ENCODE data around the gene ALX1.

Gene ALX1

GRCh38 chr12:85280984-85281630, 1.1 kb downstream of the ALX1 start:
- Histone ChIP-seq H3K18ac (ENCODE audit: low read length) (no peak overlapping the region), H3K27me3 (ENCODE audit: control insufficient read depth in 3 of 3, insufficient read depth in 3 of 3, low read depth in 1 of 3, low read length in 3 of 3) (peaks cover 12 to 36% (median 35%) of the 10 kb centered on the region in 3 experiments), H3K79me1 (ENCODE audit: low read depth, low read length) (no peaks in the 10 kb centered on the region), H3K4me2 (ENCODE audit: insufficient read depth, low read length, poor library complexity, severe bottlenecking) (peak overlapping the region; percentile 43), H3K27ac (replicated peaks; ENCODE audit: low read length) (no peak overlapping the region), H3K9ac (ENCODE audit: low read depth, low read length, poor library complexity) (no peak overlapping the region), H3K4ac (ENCODE audit: low read length) (no peak overlapping the region), H2AFZ (ENCODE audit: low read length) (peak overlapping the region; percentile 96), H4K8ac (ENCODE audit: low read depth, low read length) (no peak overlapping the region), H3K4me3 (ENCODE audit: low read length in 2 of 2) (peak overlapping the region in 1 of 2 donors; percentile 59), H3K23ac (ENCODE audit: low read depth, low read length, poor library complexity) (no peak overlapping the region), H2BK15ac (ENCODE audit: low read length) (no peak overlapping the region), H4K91ac (ENCODE audit: low read depth, low read length, poor library complexity) (no peak overlapping the region), H2BK5ac (ENCODE audit: low read length) (no peak overlapping the region), H3K36me3 (replicated peaks in 1 of 2; ENCODE audit: control insufficient read depth in 2 of 2, insufficient read depth in 2 of 2, low read length in 2 of 2) (no peaks in the 10 kb centered on the region), H2BK120ac (ENCODE audit: low read depth, low read length) (no peak overlapping the region), H2BK12ac (ENCODE audit: low read length) (no peak overlapping the region), H3K14ac (ENCODE audit: low read length) (no peak overlapping the region), H2AK5ac (ENCODE audit: low read depth, low read length) (no peak overlapping the region), H3K4me1 (ENCODE audit: control insufficient read depth in 2 of 2, insufficient read depth in 1 of 2, low read depth in 1 of 2, low read length in 2 of 2) (peaks cover 0 to 7% of the 10 kb centered on the region in 2 donors), H3K9me3 (replicated peaks in 1 of 2; ENCODE audit: control insufficient read depth in 2 of 2, insufficient read depth in 1 of 2, low read depth in 1 of 2, low read length in 2 of 2) (peaks cover 0 to 4% of the 10 kb centered on the region in 2 donors)
- peak; percentile 9 for DNase-seq (ENCODE audit: low spot score)
- no CpG with 5 or more reads among the region's 15 CpGs for WGBS, 2 donors (ENCODE audit: extremely low coverage in 2 of 2, insufficient read length in 2 of 2, insufficient replicate concordance in 1 of 2)

GRCh38 chr12:85281636-85282312, 1.8 kb downstream of the ALX1 start:
- Histone ChIP-seq H2AK5ac (ENCODE audit: low read depth, low read length) (no peak overlapping the region), H3K4me2 (ENCODE audit: insufficient read depth, low read length, poor library complexity, severe bottlenecking) (no peak overlapping the region), H3K9ac (ENCODE audit: low read depth, low read length, poor library complexity) (no peak overlapping the region), H3K27ac (replicated peaks; ENCODE audit: low read length) (no peak overlapping the region), H3K4me3 (ENCODE audit: low read length in 2 of 2) (peak overlapping the region in 1 of 2 donors; percentile 23), H3K4ac (ENCODE audit: low read length) (no peak overlapping the region), H2BK5ac (ENCODE audit: low read length) (no peak overlapping the region), H3K36me3 (replicated peaks in 1 of 2; ENCODE audit: control insufficient read depth in 2 of 2, insufficient read depth in 2 of 2, low read length in 2 of 2) (no peaks in the 10 kb centered on the region), H2BK15ac (ENCODE audit: low read length) (no peak overlapping the region), H3K23ac (ENCODE audit: low read depth, low read length, poor library complexity) (no peak overlapping the region), H3K4me1 (ENCODE audit: control insufficient read depth in 2 of 2, insufficient read depth in 1 of 2, low read depth in 1 of 2, low read length in 2 of 2) (peaks cover 0 to 7% of the 10 kb centered on the region in 2 donors), H3K18ac (ENCODE audit: low read length) (no peak overlapping the region), H4K8ac (ENCODE audit: low read depth, low read length) (no peak overlapping the region), H2AFZ (ENCODE audit: low read length) (no peak overlapping the region), H3K14ac (ENCODE audit: low read length) (no peak overlapping the region), H2BK120ac (ENCODE audit: low read depth, low read length) (no peak overlapping the region), H3K79me1 (ENCODE audit: low read depth, low read length) (no peaks in the 10 kb centered on the region), H3K9me3 (replicated peaks in 1 of 2; ENCODE audit: control insufficient read depth in 2 of 2, insufficient read depth in 1 of 2, low read depth in 1 of 2, low read length in 2 of 2) (peaks cover 0 to 4% of the 10 kb centered on the region in 2 donors), H4K91ac (ENCODE audit: low read depth, low read length, poor library complexity) (no peak overlapping the region), H2BK12ac (ENCODE audit: low read length) (no peak overlapping the region), H3K27me3 (ENCODE audit: control insufficient read depth in 3 of 3, insufficient read depth in 3 of 3, low read depth in 1 of 3, low read length in 3 of 3) (peaks cover 10 to 32% (median 29%) of the 10 kb centered on the region in 3 experiments)
- no CpG with 5 or more reads among the region's 11 CpGs for WGBS, 2 donors (ENCODE audit: extremely low coverage in 2 of 2, insufficient read length in 2 of 2, insufficient replicate concordance in 1 of 2)
- DNase-seq (ENCODE audit: low spot score), result no peak

- DNase-seq (ENCODE audit: low spot score), result no peak
- no CpG with 5 or more reads among the region's 6 CpGs for WGBS, 2 donors (ENCODE audit: extremely low coverage in 2 of 2, insufficient read length in 2 of 2, insufficient replicate concordance in 1 of 2)
These were observed 3.5 kb downstream of the ALX1 start for GRCh38 chr12:85283560-85283959.

GRCh38 chr12:85296362-85296761, 16.3 kb downstream of the ALX1 start:
- no peaks in the 10 kb centered on the region for H3K4me1 ChIP-seq (ENCODE audit: control insufficient read depth in 2 of 2, insufficient read depth in 1 of 2, low read depth in 1 of 2, low read length in 2 of 2)
- H3K36me3 ChIP-seq (replicated peaks in 1 of 2; ENCODE audit: control insufficient read depth in 2 of 2, insufficient read depth in 2 of 2, low read length in 2 of 2), result no peaks in the 10 kb centered on the region
- no peak overlapping the region for H2BK15ac ChIP-seq (ENCODE audit: low read length)
- H3K14ac ChIP-seq (ENCODE audit: low read length), result no peak overlapping the region
- H3K23ac ChIP-seq (ENCODE audit: low read depth, low read length, poor library complexity), result no peak overlapping the region
- no peak overlapping the region for H2BK120ac ChIP-seq (ENCODE audit: low read depth, low read length)
- H3K4ac ChIP-seq (ENCODE audit: low read length), result no peak overlapping the region
- no peak overlapping the region for H2BK12ac ChIP-seq (ENCODE audit: low read length)
- no peak for DNase-seq (ENCODE audit: low spot score)
- no peak overlapping the region for H3K4me3 ChIP-seq (ENCODE audit: low read length in 2 of 2)
- H2AFZ ChIP-seq (ENCODE audit: low read length), result no peak overlapping the region
- no peak overlapping the region for H2AK5ac ChIP-seq (ENCODE audit: low read depth, low read length)
- no peak overlapping the region for H4K91ac ChIP-seq (ENCODE audit: low read depth, low read length, poor library complexity)
- WGBS, 2 donors (ENCODE audit: extremely low coverage in 2 of 2, insufficient read length in 2 of 2, insufficient replicate concordance in 1 of 2), result no CpG with 5 or more reads among the region's 3 CpGs
- no peaks in the 10 kb centered on the region for H3K27me3 ChIP-seq (ENCODE audit: control insufficient read depth in 3 of 3, insufficient read depth in 3 of 3, low read depth in 1 of 3, low read length in 3 of 3)
- no peak overlapping the region for H4K8ac ChIP-seq (ENCODE audit: low read depth, low read length)
- no peak overlapping the region for H3K4me2 ChIP-seq (ENCODE audit: insufficient read depth, low read length, poor library complexity, severe bottlenecking)
- H3K27ac ChIP-seq (replicated peaks; ENCODE audit: low read length), result no peak overlapping the region
- no peak overlapping the region for H2BK5ac ChIP-seq (ENCODE audit: low read length)
- no peak overlapping the region for H3K18ac ChIP-seq (ENCODE audit: low read length)
- H3K9ac ChIP-seq (ENCODE audit: low read depth, low read length, poor library complexity), result no peak overlapping the region
- H3K79me1 ChIP-seq (ENCODE audit: low read depth, low read length), result no peaks in the 10 kb centered on the region
- H3K9me3 ChIP-seq (replicated peaks in 1 of 2; ENCODE audit: control insufficient read depth in 2 of 2, insufficient read depth in 1 of 2, low read depth in 1 of 2, low read length in 2 of 2), result no peaks in the 10 kb centered on the region

More at GRCh38 chr12:85283560-85283959, 3.5 kb downstream of the ALX1 start:
- Histone ChIP-seq H3K14ac (ENCODE audit: low read length) (no peak overlapping the region), H3K4ac (ENCODE audit: low read length) (no peak overlapping the region), H3K79me1 (ENCODE audit: low read depth, low read length) (no peaks in the 10 kb centered on the region), H3K23ac (ENCODE audit: low read depth, low read length, poor library complexity) (no peak overlapping the region), H4K91ac (ENCODE audit: low read depth, low read length, poor library complexity) (no peak overlapping the region), H3K27me3 (ENCODE audit: control insufficient read depth in 3 of 3, insufficient read depth in 3 of 3, low read depth in 1 of 3, low read length in 3 of 3) (peaks cover under 1 to 15% (median 12%) of the 10 kb centered on the region in 3 experiments), H3K9me3 (replicated peaks in 1 of 2; ENCODE audit: control insufficient read depth in 2 of 2, insufficient read depth in 1 of 2, low read depth in 1 of 2, low read length in 2 of 2) (no peaks in the 10 kb centered on the region), H2AFZ (ENCODE audit: low read length) (no peak overlapping the region), H3K18ac (ENCODE audit: low read length) (no peak overlapping the region), H3K27ac (replicated peaks; ENCODE audit: low read length) (no peak overlapping the region), H2AK5ac (ENCODE audit: low read depth, low read length) (no peak overlapping the region), H3K4me3 (ENCODE audit: low read length in 2 of 2) (no peak overlapping the region), H2BK5ac (ENCODE audit: low read length) (no peak overlapping the region), H2BK120ac (ENCODE audit: low read depth, low read length) (no peak overlapping the region), H3K9ac (ENCODE audit: low read depth, low read length, poor library complexity) (no peak overlapping the region), H2BK12ac (ENCODE audit: low read length) (no peak overlapping the region), H3K4me2 (ENCODE audit: insufficient read depth, low read length, poor library complexity, severe bottlenecking) (no peak overlapping the region), H2BK15ac (ENCODE audit: low read length) (no peak overlapping the region), H3K4me1 (ENCODE audit: control insufficient read depth in 2 of 2, insufficient read depth in 1 of 2, low read depth in 1 of 2, low read length in 2 of 2) (peaks cover 0 to 3% of the 10 kb centered on the region in 2 donors), H4K8ac (ENCODE audit: low read depth, low read length) (no peak overlapping the region), H3K36me3 (replicated peaks in 1 of 2; ENCODE audit: control insufficient read depth in 2 of 2, insufficient read depth in 2 of 2, low read length in 2 of 2) (no peaks in the 10 kb centered on the region)

Measured in neuronal stem cell (in vitro differentiated cells).